ENCODE measurements around the gene BGLAP. TPM values are rescaled to one million over a fixed set of nuclear protein-coding genes. Genes with fewer than 3 reads are reported as not detected.
A peak's percentile ranks its signal among the peaks of the same experiment; 100 is the strongest.

The BGLAP gene
- total RNA-seq, 1 experiment from 2014 or later, result 2.4 TPM

DNA sequence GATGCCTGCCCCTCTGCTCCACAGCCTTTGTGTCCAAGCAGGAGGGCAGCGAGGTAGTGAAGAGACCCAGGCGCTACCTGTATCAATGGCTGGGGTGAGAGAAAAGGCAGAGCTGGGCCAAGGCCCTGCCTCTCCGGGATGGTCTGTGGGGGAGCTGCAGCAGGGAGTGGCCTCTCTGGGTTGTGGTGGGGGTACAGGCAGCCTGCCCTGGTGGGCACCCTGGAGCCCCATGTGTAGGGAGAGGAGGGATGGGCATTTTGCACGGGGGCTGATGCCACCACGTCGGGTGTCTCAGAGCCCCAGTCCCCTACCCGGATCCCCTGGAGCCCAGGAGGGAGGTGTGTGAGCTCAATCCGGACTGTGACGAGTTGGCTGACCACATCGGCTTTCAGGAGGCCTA lies 754 bp downstream of the BGLAP start:
- WGBS (ENCODE audit: extremely low coverage, insufficient read length, low lambda C conversion rate), result no CpG with 5 or more reads among the region's 10 CpGs
- Histone ChIP-seq H2AK5ac (ENCODE audit: insufficient read length, low read length) (no peak overlapping the region), H3K4ac (ENCODE audit: low read depth, low read length) (no peak overlapping the region), H3K4me1 (ENCODE audit: insufficient read depth, low read length) (no peaks in the 10 kb centered on the region), H4K5ac (ENCODE audit: insufficient read length, low read depth, low read length) (no peak overlapping the region), H4K8ac (replicated peaks; ENCODE audit: insufficient read length, low read depth, low read length) (no peak overlapping the region), H2BK20ac (ENCODE audit: low read depth, low read length, poor library complexity, severe bottlenecking) (no peak overlapping the region), H2BK120ac (ENCODE audit: low read depth, low read length, poor library complexity, severe bottlenecking) (no peak overlapping the region), H3K27ac (ENCODE audit: insufficient read length, low read depth, low read length) (no peak overlapping the region), H3K56ac (ENCODE audit: insufficient read length, low read depth, low read length) (no peak overlapping the region), H2AFZ (ENCODE audit: low read length) (no peak overlapping the region), H2BK15ac (ENCODE audit: low read depth, low read length) (no peak overlapping the region), H2BK5ac (ENCODE audit: insufficient read length, low read length) (no peak overlapping the region), H3K9ac (ENCODE audit: extremely low read depth, insufficient read length, low read length) (no peak overlapping the region), H3K4me2 (ENCODE audit: insufficient read depth, insufficient read length, low read length) (no peak overlapping the region), H2BK12ac (ENCODE audit: insufficient read length, low read depth, low read length) (no peak overlapping the region), H3K27me3 (ENCODE audit: insufficient read depth, low read length) (no peaks in the 10 kb centered on the region), H3K9me3 (ENCODE audit: control insufficient read depth, low read depth, low read length) (no peaks in the 10 kb centered on the region), H4K20me1 (ENCODE audit: control insufficient read depth, insufficient read depth, insufficient read length) (no peaks in the 10 kb centered on the region), H3K14ac (ENCODE audit: insufficient read depth, low read length) (no peak overlapping the region), H3K23ac (ENCODE audit: insufficient read length, low read depth, low read length) (no peak overlapping the region), H4K91ac (ENCODE audit: insufficient read length, low read depth, low read length) (no peak overlapping the region), H3T11ph (ENCODE audit: low read length) (no peak overlapping the region), H3K79me2 (ENCODE audit: insufficient read depth, low read length) (no peaks in the 10 kb centered on the region), H3K79me1 (ENCODE audit: insufficient read depth, low read depth, low read length, poor library complexity, severe bottlenecking) (no peaks in the 10 kb centered on the region), H3K18ac (ENCODE audit: insufficient read length, low read depth, low read length) (no peak overlapping the region), H3K23me2 (ENCODE audit: insufficient read length, low read depth, low read length, poor library complexity, severe bottlenecking) (peaks cover 3% of the 10 kb centered on the region)
- Mint-ChIP-seq H3K27me3 (ENCODE audit: low read depth) (peaks cover 4% of the 10 kb centered on the region; the same call in 1 of the 2 replicates), H3K27ac (peak overlapping the region in 2 of 3 experiments; percentile 60 to 64; a peak in 1 of 7 replicates), H3K4me1 (peaks cover 6 to 12% of the 10 kb centered on the region in 2 experiments), H3K36me3 (ENCODE audit: insufficient read depth in 1 of 3, low read depth in 3 of 3) (peaks cover 7 to 27% (median 23%) of the 10 kb centered on the region in 3 experiments; a peak in 5 of 7 replicates), H3K9me3 (no peaks in the 10 kb centered on the region), H3K4me3 (no peak overlapping the region)
- no peak for DNase-seq
- TF ChIP-seq, protein P1, sequence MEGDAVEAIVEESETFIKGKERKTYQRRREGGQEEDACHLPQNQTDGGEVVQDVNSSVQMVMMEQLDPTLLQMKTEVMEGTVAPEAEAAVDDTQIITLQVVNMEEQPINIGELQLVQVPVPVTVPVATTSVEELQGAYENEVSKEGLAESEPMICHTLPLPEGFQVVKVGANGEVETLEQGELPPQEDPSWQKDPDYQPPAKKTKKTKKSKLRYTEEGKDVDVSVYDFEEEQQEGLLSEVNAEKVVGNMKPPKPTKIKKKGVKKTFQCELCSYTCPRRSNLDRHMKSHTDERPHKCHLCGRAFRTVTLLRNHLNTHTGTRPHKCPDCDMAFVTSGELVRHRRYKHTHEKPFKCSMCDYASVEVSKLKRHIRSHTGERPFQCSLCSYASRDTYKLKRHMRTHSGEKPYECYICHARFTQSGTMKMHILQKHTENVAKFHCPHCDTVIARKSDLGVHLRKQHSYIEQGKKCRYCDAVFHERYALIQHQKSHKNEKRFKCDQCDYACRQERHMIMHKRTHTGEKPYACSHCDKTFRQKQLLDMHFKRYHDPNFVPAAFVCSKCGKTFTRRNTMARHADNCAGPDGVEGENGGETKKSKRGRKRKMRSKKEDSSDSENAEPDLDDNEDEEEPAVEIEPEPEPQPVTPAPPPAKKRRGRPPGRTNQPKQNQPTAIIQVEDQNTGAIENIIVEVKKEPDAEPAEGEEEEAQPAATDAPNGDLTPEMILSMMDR (conservative IDR thresholded peaks at IDR 0.05), result no peak

Measured in H9 (cell line).